PC-3 (cell line): ENCODE data around the gene NCBP3. TPM values are rescaled to one million over a fixed set of nuclear protein-coding genes. Genes with fewer than 3 reads are reported as not detected.

Source experiments
- ATAC-seq: fragments of 200-7000 bp; cut with Tn5 transposase; 2 replicates; pipeline ENCODE4 v1.9.1; 2020; ENCODE audit warnings: mild to moderate bottlenecking, moderate library complexity
- BruUV-seq: library from RNA; stranded (reverse); fragments of 400-500 nt; replicated peaks from 2 replicates; lab custom pipeline; 2021; lab: Mats Ljungman, UMichigan
- CTCF ChIA-PET: fragments of 300-600 bp; sonication (Branson Sonifier 250); formaldehyde crosslinking; loops from one replicate; lab custom pipeline; 2022; ENCODE audit warnings: antibody characterized with exemption; lab: Charles Lee
- POLR2A ChIA-PET: fragments of 300-600 bp; sonication (Branson Sonifier 250); formaldehyde crosslinking; loops from one replicate; lab custom pipeline; 2022; ENCODE audit warnings: antibody characterized with exemption; ENCODE audit not compliant: unreplicated experiment; lab: Charles Lee
- DNase-seq: peaks from one replicate; pipeline ENCODE4 v3.0.0-alpha.2; 2015
- H2AFZ ChIP-seq: fragments of 300-600 bp; sonication (generic); 2 replicates; pipeline ENCODE4 v1.6.0; 2016; ENCODE audit warnings: antibody characterized with exemption, low read length
- H3F3A ChIP-seq: fragments of 300-600 bp; sonication (generic); one replicate; pipeline ENCODE4 v1.6.0; 2017; ENCODE audit warnings: antibody characterized with exemption, low read length, control low read depth, mild to moderate bottlenecking; ENCODE audit not compliant: unreplicated experiment
- H3K27ac ChIP-seq: fragments of 300-600 bp; sonication (generic); 2 replicates; pipeline ENCODE4 v1.5.1; 2016; ENCODE audit warnings: mild to moderate bottlenecking, low read length
- H3K27me3 ChIP-seq: fragments of 300-600 bp; sonication (generic); 2 replicates; pipeline ENCODE4 v1.6.1; 2016; ENCODE audit warnings: low read length, mixed read lengths
- H3K36me3 ChIP-seq: fragments of 300-600 bp; sonication (generic); 2 replicates; pipeline ENCODE4 v1.6.1; 2016; ENCODE audit warnings: low read depth, mixed run types, low read length, mixed read lengths
- H3K4me1 ChIP-seq: fragments of 300-600 bp; sonication (generic); 2 replicates; pipeline ENCODE4 v1.5.1; 2016; ENCODE audit warnings: low read length; ENCODE audit not compliant: insufficient read depth
- H3K4me2 ChIP-seq: fragments of 300-600 bp; sonication (generic); 2 replicates; pipeline ENCODE4 v1.6.0; 2016; ENCODE audit warnings: low read length
- H3K4me3 ChIP-seq: fragments of 300-600 bp; sonication (generic); 2 replicates; pipeline ENCODE4 v1.5.1; 2016; ENCODE audit warnings: mild to moderate bottlenecking, low read length, mixed read lengths
- H3K79me2 ChIP-seq: fragments of 300-600 bp; sonication (generic); 2 replicates; pipeline ENCODE4 v1.6.1; 2017; ENCODE audit warnings: low read length, mixed read lengths
- H3K9ac ChIP-seq: fragments of 300-600 bp; sonication (generic); 2 replicates; pipeline ENCODE4 v1.6.0; 2016; ENCODE audit warnings: mild to moderate bottlenecking, low read length
- H3K9me2 ChIP-seq: fragments of 300-600 bp; sonication (generic); replicated peaks from 2 replicates; pipeline ENCODE4 v1.6.1; 2016; ENCODE audit warnings: mixed run types, low read length, mixed read lengths
- H3K9me3 ChIP-seq: fragments of 300-600 bp; sonication (generic); 2 replicates; pipeline ENCODE4 v1.6.1; 2016; ENCODE audit warnings: low read length, mixed read lengths
- H4K20me1 ChIP-seq: fragments of 300-600 bp; sonication (generic); 2 replicates; pipeline ENCODE4 v1.6.1; 2016; ENCODE audit warnings: low read length, mixed read lengths
- EZH2 ChIP-seq: fragments of 300-600 bp; sonication (generic); IDR thresholded peaks from one replicate; pipeline ENCODE4 v1.6.1; 2017; ENCODE audit warnings: antibody characterized with exemption, mild to moderate bottlenecking, low read length; ENCODE audit not compliant: unreplicated experiment
- EZH2phosphoT487 ChIP-seq: fragments of 300-600 bp; sonication (generic); IDR thresholded peaks from 2 replicates; pipeline ENCODE4 v1.6.1; 2018; ENCODE audit warnings: mild to moderate bottlenecking, antibody characterized with exemption, low read length, borderline replicate concordance
- intact Hi-C: fragments of 100-400 bp; cut with micrococcal nuclease; formaldehyde crosslinking; loops from 2 replicates; pipeline ENCODE4 v1.9.0; 2023
- total RNA-seq: library from RNA; depleted of rRNA; stranded (reverse); fragments of >200 nt; gene quantifications from 2 replicates; pipeline ENCODE4 v1.2.3, GENCODE V29; 2014
- TF ChIP-seq, protein P1 (sequence below): fragments of 300-600 bp; sonication (generic); conservative IDR thresholded peaks from 2 replicates; pipeline ENCODE4 v1.5.1; 2017; ENCODE audit warnings: antibody characterized with exemption, low read depth, mild to moderate bottlenecking, low read length

NCBP3 gene
- total RNA-seq, 1 experiment from 2014 or later, result 21.0 TPM

DNA sequence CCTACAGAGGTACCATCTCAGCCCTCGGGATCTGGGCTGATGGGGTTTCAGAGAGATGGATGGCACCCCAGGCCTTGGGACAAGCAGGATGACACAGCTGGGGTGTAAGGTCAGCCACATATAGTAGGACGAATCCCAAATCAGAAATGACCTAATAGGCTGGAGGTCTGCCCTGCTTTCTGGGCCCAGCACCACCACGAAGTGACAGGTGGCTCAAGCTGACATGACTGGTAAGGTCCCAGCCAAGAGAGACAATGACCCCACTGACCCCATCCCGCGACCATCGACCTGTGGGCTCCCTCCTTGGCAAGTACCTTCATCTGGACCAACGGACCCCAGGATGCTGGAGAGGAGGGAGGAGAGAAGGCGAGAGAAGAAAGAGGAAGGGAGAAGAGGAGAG is 31.2 kb upstream of the NCBP3 start:
- Histone ChIP-seq H3K36me3 (peaks cover 4% of the 10 kb centered on the region), H3F3A (no peaks in the 10 kb centered on the region), H2AFZ (no peak overlapping the region), H4K20me1 (no peaks in the 10 kb centered on the region), H3K4me1 (no peaks in the 10 kb centered on the region), H3K79me2 (no peaks in the 10 kb centered on the region), H3K27ac (no peak overlapping the region), H3K9me2 (no peaks in the 10 kb centered on the region), H3K9ac (no peak overlapping the region), H3K4me2 (no peak overlapping the region), H3K9me3 (no peaks in the 10 kb centered on the region), H3K27me3 (no peaks in the 10 kb centered on the region), H3K4me3 (no peak overlapping the region)
- TF ChIP-seq EZH2phosphoT487 (no peak), EZH2 (no peak)
- TF ChIP-seq, protein P1, sequence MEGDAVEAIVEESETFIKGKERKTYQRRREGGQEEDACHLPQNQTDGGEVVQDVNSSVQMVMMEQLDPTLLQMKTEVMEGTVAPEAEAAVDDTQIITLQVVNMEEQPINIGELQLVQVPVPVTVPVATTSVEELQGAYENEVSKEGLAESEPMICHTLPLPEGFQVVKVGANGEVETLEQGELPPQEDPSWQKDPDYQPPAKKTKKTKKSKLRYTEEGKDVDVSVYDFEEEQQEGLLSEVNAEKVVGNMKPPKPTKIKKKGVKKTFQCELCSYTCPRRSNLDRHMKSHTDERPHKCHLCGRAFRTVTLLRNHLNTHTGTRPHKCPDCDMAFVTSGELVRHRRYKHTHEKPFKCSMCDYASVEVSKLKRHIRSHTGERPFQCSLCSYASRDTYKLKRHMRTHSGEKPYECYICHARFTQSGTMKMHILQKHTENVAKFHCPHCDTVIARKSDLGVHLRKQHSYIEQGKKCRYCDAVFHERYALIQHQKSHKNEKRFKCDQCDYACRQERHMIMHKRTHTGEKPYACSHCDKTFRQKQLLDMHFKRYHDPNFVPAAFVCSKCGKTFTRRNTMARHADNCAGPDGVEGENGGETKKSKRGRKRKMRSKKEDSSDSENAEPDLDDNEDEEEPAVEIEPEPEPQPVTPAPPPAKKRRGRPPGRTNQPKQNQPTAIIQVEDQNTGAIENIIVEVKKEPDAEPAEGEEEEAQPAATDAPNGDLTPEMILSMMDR, result no peak
- intact Hi-C loops, result no loop called here
- ChIA-PET POLR2A (no interaction called here), CTCF (no interaction called here)
- ATAC-seq (no peak), DNase-seq (no peak)
- BruUV-seq, result no TSS peak

DNA sequence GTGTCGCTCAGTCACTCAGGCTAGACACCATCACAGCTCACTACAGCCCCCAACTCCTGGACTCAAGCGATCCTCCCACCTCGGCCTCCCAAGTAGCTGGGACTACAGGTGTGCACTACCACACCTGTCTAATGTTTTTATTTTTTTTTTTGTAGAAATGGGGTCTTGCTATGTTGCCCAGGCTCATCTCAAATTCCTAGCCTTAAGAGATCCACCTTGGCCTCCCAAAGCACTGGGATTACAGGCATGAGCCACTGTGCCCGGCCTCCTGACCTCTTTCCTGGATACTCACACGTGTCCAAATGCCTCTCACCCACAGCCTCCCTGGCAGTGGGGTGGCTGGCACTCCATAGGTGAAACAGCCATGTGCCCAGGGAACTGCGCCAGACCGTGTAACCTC is 29.3 kb upstream of the NCBP3 start:
- H3K4me3 ChIP-seq, result no peak overlapping the region
- no peak overlapping the region for H3K4me2 ChIP-seq
- no peak overlapping the region for H3K27ac ChIP-seq
- no peak overlapping the region for H3K9ac ChIP-seq
- no peaks in the 10 kb centered on the region for H3K9me3 ChIP-seq
- no peaks in the 10 kb centered on the region for H3K79me2 ChIP-seq
- no peaks in the 10 kb centered on the region for H3K9me2 ChIP-seq
- H2AFZ ChIP-seq, result no peak overlapping the region
- no peaks in the 10 kb centered on the region for H4K20me1 ChIP-seq
- ChIA-PET CTCF (no interaction called here), POLR2A (no interaction called here)
- no peaks in the 10 kb centered on the region for H3K27me3 ChIP-seq
- TF ChIP-seq EZH2phosphoT487 (no peak), EZH2 (no peak)
- TF ChIP-seq, protein P1, result no peak
- H3K36me3 ChIP-seq, result peaks cover 4% of the 10 kb centered on the region
- ATAC-seq, result no peak
- H3K4me1 ChIP-seq, result no peaks in the 10 kb centered on the region
- no TSS peak for BruUV-seq
- intact Hi-C loops, result no loop called here
- H3F3A ChIP-seq, result no peaks in the 10 kb centered on the region
- no peak for DNase-seq

DNA sequence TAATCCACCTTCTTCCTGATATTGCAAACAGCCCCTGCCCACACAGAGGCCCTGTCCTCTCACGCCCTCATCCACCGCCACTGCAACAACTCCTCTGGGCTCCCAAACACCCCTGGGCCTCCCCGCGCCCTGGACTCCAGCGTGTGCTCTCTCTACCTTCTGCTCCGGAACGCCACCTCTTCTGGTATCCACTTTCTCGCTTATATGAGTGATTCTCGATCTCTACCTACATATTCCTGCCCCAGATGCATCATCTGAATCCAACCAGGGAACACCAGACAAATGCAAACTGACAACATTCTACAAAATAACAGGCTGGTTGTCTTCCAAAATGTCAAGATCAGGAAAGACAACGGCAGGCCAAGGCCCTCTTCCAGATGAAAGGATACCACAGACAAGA is 27.8 kb upstream of the NCBP3 start:
- no peak for ATAC-seq
- CTCF ChIA-PET, result no interaction called here

More for the DNA sequence above, 27.8 kb upstream of the NCBP3 start:
- H3K36me3 ChIP-seq, result peaks cover 4% of the 10 kb centered on the region
- intact Hi-C loops, result no loop called here
- no peaks in the 10 kb centered on the region for H3K27me3 ChIP-seq
- no peak for DNase-seq
- no peaks in the 10 kb centered on the region for H4K20me1 ChIP-seq
- no peak overlapping the region for H3K27ac ChIP-seq
- H2AFZ ChIP-seq, result no peak overlapping the region
- H3K4me1 ChIP-seq, result no peaks in the 10 kb centered on the region
- H3K9me2 ChIP-seq, result no peaks in the 10 kb centered on the region
- no peak overlapping the region for H3K9ac ChIP-seq
- no peak overlapping the region for H3K4me2 ChIP-seq
- POLR2A ChIA-PET, result no interaction called here
- H3K9me3 ChIP-seq, result no peaks in the 10 kb centered on the region
- H3K79me2 ChIP-seq, result no peaks in the 10 kb centered on the region
- TF ChIP-seq EZH2phosphoT487 (no peak), EZH2 (no peak)
- TF ChIP-seq, protein P1, result no peak
- no TSS peak for BruUV-seq
- no peak overlapping the region for H3K4me3 ChIP-seq
- H3F3A ChIP-seq, result no peaks in the 10 kb centered on the region
